NT2/D1 (cell line): ENCODE results near the gene MS4A10.

ENCODE experiments used
- SUZ12 ChIP-seq: IDR thresholded peaks from 2 replicates; pipeline ENCODE4 v1.6.1; 2011; ENCODE audit not compliant: insufficient read length, insufficient read depth; ENCODE audit errors: extremely low read depth
- YY1 ChIP-seq: IDR thresholded peaks from 2 replicates; pipeline ENCODE4 v1.6.1; 2011; ENCODE audit not compliant: insufficient read length, insufficient read depth
- ZNF274 ChIP-seq: IDR thresholded peaks from 2 replicates; pipeline ENCODE4 v1.6.1; 2011; ENCODE audit warnings: mild to moderate bottlenecking, low read depth, low read length

- TF ChIP-seq YY1 (no peak), ZNF274 (no peak), SUZ12 (no peak)
Measured at GRCh38 chr11:60753309-60753708, 31.8 kb upstream of the MS4A10 start.
